Pancreas (tissue), 10 donors: ENCODE data around the gene PTGIS. TPM values are rescaled to one million over a fixed set of nuclear protein-coding genes. Genes with fewer than 3 reads are reported as not detected.

ENCODE experiments used
- ATAC-seq, 4 donors: fragments of 200-7000 bp; cut with Tn5 transposase; one replicate each; pipeline versions ENCODE4 v1.8.0 to v1.9.1; 2020; ENCODE audit warnings: mild to moderate bottlenecking in 4 of 4, moderate library complexity in 4 of 4
- DNase-seq, 6 donors: peaks; one replicate each; pipeline ENCODE4 v3.0.0-alpha.2; 2020
- FAIRE-seq: peaks from 2 replicates; lab custom pipeline; 2012; peaks lifted over from hg19 to GRCh38; lab: Jason Lieb, UNC
- H3K27ac ChIP-seq, 4 donors: fragments of 200-600 bp; sonication (generic); 1 replicate in 3 of 4; 2 replicates in 1 of 4; pipeline versions ENCODE4 v1.5.0 to v1.8.0; 2020
- H3K27me3 ChIP-seq, 4 donors: fragments of 200-600 bp; one replicate each; pipeline ENCODE4 v1.8.0; 2021
- H3K36me3 ChIP-seq, 3 donors: fragments of 200-600 bp; sonication (generic) in 1 of 3; one replicate each; pipeline versions ENCODE4 v1.5.0 to v1.8.0; 2020 to 2021
- H3K4me1 ChIP-seq, 3 donors: fragments of 200-600 bp; one replicate each; pipeline ENCODE4 v1.8.0; 2021
- H3K4me3 ChIP-seq, 4 donors: fragments of 200-600 bp; sonication (generic) in 2 of 4; one replicate each; pipeline versions ENCODE4 v1.5.0 to v1.8.0; 2020 to 2021
- H3K9me3 ChIP-seq, 4 donors: fragments of 200-600 bp; one replicate each; pipeline ENCODE4 v1.8.0; 2021
- WGBS, 2 donors: extraction: QIAGEN DNeasy Blood & Tissue Kit; methylation state at CpG; one replicate each; pipeline ENCODE4 v1.1.7; 2013; 5-methylcytosine and 5-hydroxymethylcytosine counted together
- intact Hi-C, 3 donors: fragments of 100-400 bp; cut with DNase I; formaldehyde crosslinking; loops; one replicate each; pipeline versions ENCODE4 v1.11.1 to v1.14.2; 2022
- polyA plus RNA-seq, 2 donors: library from polyadenylated mRNA; stranded (reverse); fragments of 200-250 nt; gene quantifications; one replicate each; pipeline ENCODE4 v1.2.3, GENCODE V29; 2013
- total RNA-seq, 6 donors: library from RNA; stranded (reverse); fragmentation: NEBNext Ultra II Directional in 4 of 6; extraction: Animal tissue kit (Norgen Biotek cat#: 25700) in 4 of 6; gene quantifications; one replicate each; pipeline versions ENCODE4 v1.2.1 to v1.2.4, GENCODE V29; 2021 to 2023
- TF ChIP-seq, protein P1 (sequence below), 4 donors: fragments of 200-600 bp; sonication (generic) in 3 of 4; IDR thresholded peaks; one replicate each; pipeline versions ENCODE4 v1.5.0 to v1.8.0; 2021; ENCODE audit warnings: antibody characterized with exemption in 4 of 4
- donor health status: healthy with polysubstance abuse.
- donor health status: DM: no; HTN: no; CAD: no; lungs with moderate emphysema.
- donor health status: DM: no; HTN: no; CAD: no.
- donor health status: control.
- donor health status: control.
- donor health status: Bipolar disorder and iron deficiency.
- donor health status: DM: yes; HTN: yes; CAD: no.
- donor health status: DM: no; HTN: no; CAD: no.
- donor health status: DM: no; HTN: no; CAD: no.
- donor health status: DM: yes; HTN: yes; CAD: no.

PTGIS gene
- total and polyA plus RNA-seq, 8 donors: 1.2 to 16.2 (median 2.9) TPM

DNA sequence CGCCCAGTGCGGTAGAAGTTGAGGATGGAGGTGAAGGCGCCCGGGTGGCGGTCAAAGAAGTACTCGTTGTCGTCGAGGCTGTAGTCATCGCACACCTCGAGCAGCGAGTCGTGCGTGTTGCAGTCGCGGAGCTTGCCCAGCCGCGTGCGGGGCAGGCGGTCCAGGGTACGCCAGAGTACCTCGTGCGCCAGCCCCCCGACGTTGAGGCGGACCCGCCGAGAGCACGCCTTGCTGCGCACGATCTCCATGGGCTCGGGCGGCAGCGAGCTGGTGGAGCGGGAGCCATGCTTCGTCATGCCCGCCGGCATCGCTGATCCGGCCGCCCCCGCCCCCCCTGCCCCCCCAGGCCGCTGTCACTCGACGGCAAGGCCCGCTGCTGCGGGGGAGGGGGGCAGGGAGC, 85.8 kb downstream of the PTGIS start:
- DNase-seq: peak in 1 of 6 donors; percentile 68
- Histone ChIP-seq H3K4me1 (peaks cover 0 to 3% (median 0%) of the 10 kb centered on the region in 3 donors), H3K4me3 (peak overlapping the region in 1 of 4 donors; percentile 3), H3K27me3 (peaks cover 0 to 16% (median 0%) of the 10 kb centered on the region in 4 donors), H3K9me3 (no peaks in the 10 kb centered on the region), H3K36me3 (no peaks in the 10 kb centered on the region), H3K27ac (no peak overlapping the region)
- intact Hi-C loops: loop anchor here (5.0 to 10.0 kb wide), 3 partner anchors 140 to 147 kb away; no protein-coding TSS in a partner anchor
- 50 to 56% methylated on average over 36 to 46 of the region's 46 CpGs for WGBS, 2 donors
- no peak for FAIRE-seq
- no peak for ATAC-seq
- TF ChIP-seq, protein P1, sequence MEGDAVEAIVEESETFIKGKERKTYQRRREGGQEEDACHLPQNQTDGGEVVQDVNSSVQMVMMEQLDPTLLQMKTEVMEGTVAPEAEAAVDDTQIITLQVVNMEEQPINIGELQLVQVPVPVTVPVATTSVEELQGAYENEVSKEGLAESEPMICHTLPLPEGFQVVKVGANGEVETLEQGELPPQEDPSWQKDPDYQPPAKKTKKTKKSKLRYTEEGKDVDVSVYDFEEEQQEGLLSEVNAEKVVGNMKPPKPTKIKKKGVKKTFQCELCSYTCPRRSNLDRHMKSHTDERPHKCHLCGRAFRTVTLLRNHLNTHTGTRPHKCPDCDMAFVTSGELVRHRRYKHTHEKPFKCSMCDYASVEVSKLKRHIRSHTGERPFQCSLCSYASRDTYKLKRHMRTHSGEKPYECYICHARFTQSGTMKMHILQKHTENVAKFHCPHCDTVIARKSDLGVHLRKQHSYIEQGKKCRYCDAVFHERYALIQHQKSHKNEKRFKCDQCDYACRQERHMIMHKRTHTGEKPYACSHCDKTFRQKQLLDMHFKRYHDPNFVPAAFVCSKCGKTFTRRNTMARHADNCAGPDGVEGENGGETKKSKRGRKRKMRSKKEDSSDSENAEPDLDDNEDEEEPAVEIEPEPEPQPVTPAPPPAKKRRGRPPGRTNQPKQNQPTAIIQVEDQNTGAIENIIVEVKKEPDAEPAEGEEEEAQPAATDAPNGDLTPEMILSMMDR (IDR thresholded peaks at IDR 0.05): no peak

DNA sequence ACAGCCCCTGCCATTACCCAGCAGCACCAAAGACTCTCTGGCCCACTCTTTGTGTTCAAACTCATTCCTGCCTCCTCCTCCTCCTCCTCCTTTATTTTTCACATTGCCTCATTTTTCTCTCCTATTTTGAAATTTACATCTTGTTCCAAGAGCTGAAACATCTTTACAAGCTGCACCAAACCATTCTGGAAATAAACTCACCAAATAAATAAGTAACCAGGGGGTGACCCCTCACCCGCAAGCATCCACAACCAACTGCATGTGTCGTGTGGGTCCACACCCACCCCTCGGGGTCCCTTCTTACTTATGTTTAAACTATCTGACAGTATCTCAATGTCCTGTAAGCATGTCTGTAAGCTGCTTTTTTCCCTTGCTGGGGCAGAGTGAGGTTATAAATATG, 86.8 kb downstream of the PTGIS start:
- WGBS, 2 donors: 80 to 88% methylated on average over 3 of the region's 3 CpGs
- intact Hi-C loops: loop anchor here (5.0 to 10.0 kb wide), 3 partner anchors 139 to 146 kb away; no protein-coding TSS in a partner anchor
- Histone ChIP-seq H3K9me3 (no peaks in the 10 kb centered on the region), H3K4me1 (peaks cover 0 to 3% (median 0%) of the 10 kb centered on the region in 3 donors), H3K27ac (no peak overlapping the region), H3K4me3 (no peak overlapping the region), H3K36me3 (no peaks in the 10 kb centered on the region), H3K27me3 (peaks cover 0 to 16% (median 0%) of the 10 kb centered on the region in 4 donors)
- TF ChIP-seq, protein P1 (IDR thresholded peaks at IDR 0.05): no peak
- no peak for FAIRE-seq
- DNase-seq: no peak
- no peak for ATAC-seq

DNA sequence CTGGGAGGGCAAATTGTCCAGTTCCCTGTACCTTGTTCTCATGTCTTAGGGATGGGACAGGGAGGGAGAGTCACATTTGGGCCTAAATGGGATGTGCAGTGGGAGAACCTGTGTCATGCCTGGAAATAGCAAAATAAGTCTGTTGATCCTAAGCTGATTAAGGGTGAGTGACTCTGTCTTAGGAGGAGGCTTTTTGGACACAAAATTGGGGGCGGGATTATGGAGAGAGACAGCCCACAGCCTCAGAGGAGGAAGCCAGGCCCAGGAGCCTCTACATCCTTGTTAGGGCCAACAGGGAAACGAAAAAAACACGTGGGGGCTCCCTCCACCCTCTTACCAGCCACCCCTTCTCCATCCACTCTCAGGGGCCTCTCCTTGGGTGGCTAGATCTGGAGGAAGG, 87.7 kb downstream of the PTGIS start:
- no peak for DNase-seq
- Histone ChIP-seq H3K4me3 (no peak overlapping the region), H3K36me3 (no peaks in the 10 kb centered on the region), H3K4me1 (peaks cover 0 to 3% (median 0%) of the 10 kb centered on the region in 3 donors), H3K27me3 (peaks cover 0 to 16% (median 0%) of the 10 kb centered on the region in 4 donors), H3K27ac (no peak overlapping the region), H3K9me3 (no peaks in the 10 kb centered on the region)
- intact Hi-C loops: loop anchor here (5.0 to 10.0 kb wide), 3 partner anchors 138 to 145 kb away; no protein-coding TSS in a partner anchor
- ATAC-seq: no peak
- no peak for FAIRE-seq
- WGBS, 2 donors: 47 to 69% methylated on average over 3 of the region's 3 CpGs
- TF ChIP-seq, protein P1 (IDR thresholded peaks at IDR 0.05): no peak

DNA sequence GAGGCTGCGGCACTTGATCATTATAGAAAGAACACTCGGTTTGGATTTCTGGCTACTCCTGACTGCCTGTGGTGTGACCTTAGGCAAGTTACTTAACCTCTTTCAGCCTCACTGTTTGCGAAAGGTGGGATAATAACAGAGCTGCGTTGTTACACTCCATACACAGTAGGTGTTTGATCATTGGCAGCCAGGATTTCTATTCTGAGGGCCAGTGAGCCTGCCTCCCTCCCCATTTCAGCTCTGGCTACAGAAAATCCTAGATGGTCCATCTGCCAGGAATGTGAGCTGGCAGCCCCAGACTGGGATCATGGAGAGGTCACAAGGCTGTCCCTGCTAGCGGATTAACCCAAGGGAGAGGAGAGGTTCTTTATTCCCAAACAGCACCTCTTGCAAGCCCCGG, 88.2 kb downstream of the PTGIS start:
- Histone ChIP-seq H3K4me3 (no peak overlapping the region), H3K27ac (no peak overlapping the region), H3K36me3 (no peaks in the 10 kb centered on the region), H3K4me1 (peaks cover 0 to 3% (median 0%) of the 10 kb centered on the region in 3 donors), H3K9me3 (no peaks in the 10 kb centered on the region), H3K27me3 (peaks cover 0 to 13% (median 0%) of the 10 kb centered on the region in 4 donors)
- TF ChIP-seq, protein P1 (IDR thresholded peaks at IDR 0.05): no peak
- DNase-seq: no peak
- ATAC-seq: no peak
- intact Hi-C loops: loop anchor here (5.0 to 10.0 kb wide), 3 partner anchors 137 to 145 kb away; no protein-coding TSS in a partner anchor
- FAIRE-seq: no peak
- WGBS, 2 donors: 68 to 70% methylated on average over 6 of the region's 6 CpGs
